OCI-LY3 (cell line): ENCODE data around the gene LRRC31.

Experiments used
- H2AFZ ChIP-seq: fragments of 200-600, 300-600 bp; shearing (Covaris generic); 2 replicates; pipeline ENCODE4 v1.6.0; 2014; ENCODE audit warnings: antibody characterized with exemption, low read depth, low read length
- H3K27ac ChIP-seq: fragments of 200-600, 300-600 bp; sonication (generic); 2 replicates; pipeline ENCODE4 v1.5.1; 2014; ENCODE audit warnings: mild to moderate bottlenecking, low read length, moderate library complexity, mixed read lengths
- H3K27me3 ChIP-seq: fragments of 200-600, 300-600 bp; sonication (generic); 2 replicates; pipeline ENCODE4 v1.6.1; 2014; ENCODE audit warnings: low read depth, low read length, mixed read lengths
- H3K36me3 ChIP-seq: fragments of 200-600, 300-600 bp; sonication (generic); replicated peaks from 2 replicates; pipeline ENCODE3; 2014; ENCODE audit warnings: low read depth, low read length, mixed read lengths
- H3K4me1 ChIP-seq: fragments of 300-600, 200-600 bp; sonication (generic); 2 replicates; pipeline ENCODE4 v1.6.1; 2014; ENCODE audit warnings: low read length, mixed read lengths
- H3K4me2 ChIP-seq: fragments of 200-600, 300-600 bp; sonication (generic); 2 replicates; pipeline ENCODE4 v1.6.1; 2014; ENCODE audit warnings: low read length, mixed read lengths
- H3K4me3 ChIP-seq: fragments of 300-600, 200-600 bp; sonication (generic); 2 replicates; pipeline ENCODE4 v1.5.1; 2014; ENCODE audit warnings: antibody characterized with exemption, mild to moderate bottlenecking, low read length, moderate library complexity
- H3K79me2 ChIP-seq: fragments of 300-600, 200-600 bp; shearing (Covaris generic); 2 replicates; pipeline ENCODE4 v1.6.1; 2014; ENCODE audit warnings: mild to moderate bottlenecking, low read length, mixed read lengths
- H3K9ac ChIP-seq: fragments of 300-600, 200-600 bp; shearing (Covaris generic); 2 replicates; pipeline ENCODE4 v1.6.0; 2014; ENCODE audit warnings: mild to moderate bottlenecking, low read length, moderate library complexity
- H3K9me3 ChIP-seq: fragments of 200-600, 300-600 bp; shearing (Covaris generic); 2 replicates; pipeline ENCODE4 v1.6.1; 2014; ENCODE audit warnings: low read length, mixed read lengths; ENCODE audit not compliant: insufficient read depth
- H4K20me1 ChIP-seq: fragments of 200-600, 300-600 bp; sonication (generic); 2 replicates; pipeline ENCODE4 v1.6.1; 2016; ENCODE audit warnings: low read length, mixed read lengths; ENCODE audit not compliant: insufficient read depth
- EZH2phosphoT487 ChIP-seq: fragments of 200-600 bp; shearing (Covaris generic); IDR thresholded peaks from 2 replicates; pipeline ENCODE4 v1.6.1; 2018; ENCODE audit warnings: antibody characterized with exemption, mixed run types, low read depth
- TF ChIP-seq, protein P1 (sequence below): fragments of 200-600, 300-600 bp; sonication (generic); IDR thresholded peaks from 2 replicates; pipeline ENCODE4 v1.5.1; 2014; ENCODE audit warnings: antibody characterized with exemption, low read length, low read depth

Gene LRRC31

DNA sequence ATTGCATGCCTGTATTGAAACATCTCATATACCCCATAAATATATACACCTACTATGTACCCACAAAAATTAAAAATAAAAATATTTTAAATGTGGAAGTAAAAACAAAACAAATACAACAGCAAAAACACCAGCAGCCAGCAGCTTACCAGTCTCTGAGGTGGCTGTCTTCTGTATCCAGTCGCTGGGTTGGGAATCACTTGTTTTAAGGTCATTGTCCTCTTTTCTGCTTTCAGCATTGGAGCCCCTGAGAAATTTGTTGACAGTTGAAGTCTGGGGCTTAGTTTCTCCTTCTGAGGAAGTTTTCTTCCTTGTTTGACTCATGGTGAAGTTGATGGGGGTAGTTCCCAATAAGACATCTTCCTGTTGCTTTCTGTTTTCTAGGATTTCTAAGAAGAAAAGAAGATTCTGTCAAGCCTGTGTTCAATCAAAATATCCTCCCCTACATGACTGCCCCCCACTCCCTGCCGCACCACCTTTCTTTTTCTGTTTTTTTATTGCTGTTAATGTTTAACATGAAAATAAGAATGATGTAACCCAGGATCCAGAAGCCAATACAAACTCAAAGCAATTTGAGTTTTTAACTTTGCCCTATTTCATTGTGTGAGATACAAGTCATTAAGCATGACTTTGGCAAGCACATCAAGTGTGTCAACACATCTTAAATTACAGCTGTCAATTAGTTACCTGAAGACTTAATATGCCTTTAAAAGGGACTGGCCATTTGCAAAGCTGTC, at the start of gene LRRC31:
LRRC31 (minus strand) TSS at position 452 of the 737 bp plus-strand sequence; CDS start at position 324, 128 bp downstream.
- Histone ChIP-seq H3K4me3 (no peak within 1 kb of the TSS), H3K27ac (no peak within 1 kb of the TSS), H3K4me1 (peaks cover 12% of the 10 kb centered on the region), H2AFZ (no peak within 1 kb of the TSS; the same call in 1 of the 2 replicates), H3K36me3 (no peaks in the 10 kb centered on the region), H3K27me3 (peaks cover 37% of the 10 kb centered on the region), H3K79me2 (no peaks in the 10 kb centered on the region), H3K9ac (no peak within 1 kb of the TSS), H3K9me3 (no peaks in the 10 kb centered on the region), H3K4me2 (peak within 1 kb of the TSS; percentile 18; the same call in 1 of the 2 replicates), H4K20me1 (no peaks in the 10 kb centered on the region)
- TF ChIP-seq, protein P1, sequence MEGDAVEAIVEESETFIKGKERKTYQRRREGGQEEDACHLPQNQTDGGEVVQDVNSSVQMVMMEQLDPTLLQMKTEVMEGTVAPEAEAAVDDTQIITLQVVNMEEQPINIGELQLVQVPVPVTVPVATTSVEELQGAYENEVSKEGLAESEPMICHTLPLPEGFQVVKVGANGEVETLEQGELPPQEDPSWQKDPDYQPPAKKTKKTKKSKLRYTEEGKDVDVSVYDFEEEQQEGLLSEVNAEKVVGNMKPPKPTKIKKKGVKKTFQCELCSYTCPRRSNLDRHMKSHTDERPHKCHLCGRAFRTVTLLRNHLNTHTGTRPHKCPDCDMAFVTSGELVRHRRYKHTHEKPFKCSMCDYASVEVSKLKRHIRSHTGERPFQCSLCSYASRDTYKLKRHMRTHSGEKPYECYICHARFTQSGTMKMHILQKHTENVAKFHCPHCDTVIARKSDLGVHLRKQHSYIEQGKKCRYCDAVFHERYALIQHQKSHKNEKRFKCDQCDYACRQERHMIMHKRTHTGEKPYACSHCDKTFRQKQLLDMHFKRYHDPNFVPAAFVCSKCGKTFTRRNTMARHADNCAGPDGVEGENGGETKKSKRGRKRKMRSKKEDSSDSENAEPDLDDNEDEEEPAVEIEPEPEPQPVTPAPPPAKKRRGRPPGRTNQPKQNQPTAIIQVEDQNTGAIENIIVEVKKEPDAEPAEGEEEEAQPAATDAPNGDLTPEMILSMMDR, result no peak
- TF ChIP-seq EZH2phosphoT487, result no peak

DNA sequence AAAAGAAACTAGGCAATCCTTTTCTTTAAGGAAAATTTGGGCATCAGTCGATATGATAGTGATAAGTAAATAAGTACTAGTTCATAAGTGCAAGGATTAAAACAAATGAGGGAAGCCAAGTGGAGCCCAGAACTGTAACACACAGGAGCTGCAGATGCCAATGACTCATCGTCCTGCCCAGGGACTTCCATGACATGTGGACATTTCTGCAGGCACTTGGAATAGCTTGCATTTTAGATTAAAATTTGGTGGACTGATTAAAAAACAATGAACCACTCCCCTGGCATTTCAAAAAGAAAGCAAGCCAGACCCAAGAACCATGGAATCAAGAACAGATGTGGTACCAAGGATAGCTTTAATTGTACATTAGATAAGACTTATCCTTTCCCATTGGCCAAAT, 44.6 kb upstream of the LRRC31 start:
- TF ChIP-seq EZH2phosphoT487, result no peak
- TF ChIP-seq, protein P1, result no peak
- H4K20me1 ChIP-seq, result no peaks in the 10 kb centered on the region
- H3K4me2 ChIP-seq, result no peak overlapping the region
- H3K27me3 ChIP-seq, result peaks cover 2% of the 10 kb centered on the region; the same call in 1 of the 2 replicates
- H3K4me3 ChIP-seq, result no peak overlapping the region
- no peak overlapping the region for H3K27ac ChIP-seq
- H2AFZ ChIP-seq, result no peak overlapping the region
- no peaks in the 10 kb centered on the region for H3K9me3 ChIP-seq
- no peaks in the 10 kb centered on the region for H3K4me1 ChIP-seq
- H3K9ac ChIP-seq, result no peak overlapping the region
- H3K36me3 ChIP-seq, result no peaks in the 10 kb centered on the region
- no peaks in the 10 kb centered on the region for H3K79me2 ChIP-seq

DNA sequence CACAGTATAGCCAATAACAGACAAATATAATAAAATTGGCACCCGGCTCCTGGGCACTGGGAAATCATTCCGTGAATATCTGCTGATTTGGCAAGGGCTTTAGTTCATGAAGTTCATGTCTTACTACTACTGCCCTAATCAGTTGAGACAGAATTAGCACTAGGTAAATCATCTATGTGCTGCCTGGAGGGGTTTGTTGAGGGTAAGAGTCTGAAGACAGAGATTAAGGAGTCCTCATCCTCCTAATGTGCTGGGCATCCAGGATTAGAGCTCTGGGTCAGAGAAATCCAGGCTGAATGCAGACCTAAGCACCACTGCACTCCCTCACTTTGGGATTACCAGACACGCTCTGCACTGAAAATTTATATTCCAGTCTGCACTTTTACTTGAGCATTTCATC, 43.6 kb upstream of the LRRC31 start:
- Histone ChIP-seq H3K27ac (no peak overlapping the region), H3K27me3 (peaks cover 5% of the 10 kb centered on the region; the same call in 1 of the 2 replicates), H2AFZ (no peak overlapping the region), H3K9ac (no peak overlapping the region), H3K4me2 (no peak overlapping the region), H3K36me3 (no peaks in the 10 kb centered on the region), H3K4me3 (no peak overlapping the region), H3K4me1 (no peaks in the 10 kb centered on the region), H3K9me3 (no peaks in the 10 kb centered on the region), H4K20me1 (no peaks in the 10 kb centered on the region), H3K79me2 (no peaks in the 10 kb centered on the region)
- TF ChIP-seq, protein P1, result no peak
- no peak for TF ChIP-seq EZH2phosphoT487

DNA sequence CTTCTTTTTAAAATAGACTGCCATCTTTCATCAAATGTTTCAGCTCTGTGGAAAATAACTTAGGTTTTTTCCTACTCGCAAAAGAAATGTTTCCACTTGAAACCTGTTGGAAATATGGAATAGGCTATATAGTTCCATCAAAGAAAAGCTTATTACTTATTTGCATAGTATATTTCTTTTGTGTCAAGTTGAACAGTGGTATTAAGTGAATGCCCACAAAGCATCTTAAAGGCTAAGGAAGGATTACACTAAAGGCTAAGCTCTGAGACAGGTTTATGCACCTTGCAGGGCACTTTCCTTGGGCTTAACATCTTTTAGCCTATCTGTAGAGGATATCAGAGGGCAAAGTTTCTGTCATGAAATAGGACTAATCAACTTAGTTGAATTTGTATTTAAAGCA, 41.5 kb upstream of the LRRC31 start, which contains the start of gene SAMD7:
SAMD7 (plus strand) TSS at position 301 of the 400 bp plus-strand sequence. CDS start 7,927 bp downstream, outside the sequence.
- Histone ChIP-seq H3K27ac (no peak within 1 kb of the TSS), H3K4me1 (no peaks in the 10 kb centered on the region), H2AFZ (no peak within 1 kb of the TSS), H4K20me1 (no peaks in the 10 kb centered on the region), H3K9ac (no peak within 1 kb of the TSS), H3K36me3 (no peaks in the 10 kb centered on the region), H3K27me3 (peaks cover 14% of the 10 kb centered on the region; the same call in 1 of the 2 replicates), H3K4me2 (no peak within 1 kb of the TSS), H3K9me3 (no peaks in the 10 kb centered on the region), H3K4me3 (no peak within 1 kb of the TSS), H3K79me2 (no peaks in the 10 kb centered on the region)
- TF ChIP-seq, protein P1, result no peak
- no peak for TF ChIP-seq EZH2phosphoT487
